Measurements from ENCODE around the gene IKZF4.
"Not testable (repeated sequence)": the region's sequence is repeated elsewhere in the genome, so short reads cannot be mapped to it uniquely, and the experiment has no call there.

The IKZF4 gene

DNA sequence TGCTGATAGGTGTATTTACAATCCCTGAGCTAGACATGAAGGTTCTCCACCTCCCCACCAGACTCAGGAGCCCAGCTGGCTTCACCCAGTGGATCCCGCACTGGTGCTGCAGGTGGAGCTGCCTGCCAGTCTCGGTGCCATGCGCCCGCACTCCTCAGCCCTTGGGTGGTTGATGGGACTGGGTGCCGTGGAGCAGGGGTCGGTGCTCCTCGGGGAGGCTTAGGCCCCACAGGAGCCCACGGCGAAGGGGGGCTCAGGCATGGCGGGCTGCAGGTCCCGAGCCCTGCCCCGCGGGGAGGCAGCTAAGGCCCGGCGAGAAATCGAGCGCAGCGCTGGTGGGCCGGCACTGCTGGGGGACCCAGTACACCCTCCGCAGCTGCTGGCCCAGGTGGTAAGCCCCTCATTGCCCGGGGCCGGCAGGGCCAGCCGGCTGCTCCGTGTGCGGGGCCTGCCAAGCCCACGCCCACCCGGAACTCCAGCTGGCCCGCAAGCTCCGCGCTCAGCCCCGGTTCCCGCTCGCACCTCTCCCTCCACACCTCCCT, 20.8 kb upstream of the IKZF4 start:
- DNase-seq = not testable (repeated sequence)

DNA sequence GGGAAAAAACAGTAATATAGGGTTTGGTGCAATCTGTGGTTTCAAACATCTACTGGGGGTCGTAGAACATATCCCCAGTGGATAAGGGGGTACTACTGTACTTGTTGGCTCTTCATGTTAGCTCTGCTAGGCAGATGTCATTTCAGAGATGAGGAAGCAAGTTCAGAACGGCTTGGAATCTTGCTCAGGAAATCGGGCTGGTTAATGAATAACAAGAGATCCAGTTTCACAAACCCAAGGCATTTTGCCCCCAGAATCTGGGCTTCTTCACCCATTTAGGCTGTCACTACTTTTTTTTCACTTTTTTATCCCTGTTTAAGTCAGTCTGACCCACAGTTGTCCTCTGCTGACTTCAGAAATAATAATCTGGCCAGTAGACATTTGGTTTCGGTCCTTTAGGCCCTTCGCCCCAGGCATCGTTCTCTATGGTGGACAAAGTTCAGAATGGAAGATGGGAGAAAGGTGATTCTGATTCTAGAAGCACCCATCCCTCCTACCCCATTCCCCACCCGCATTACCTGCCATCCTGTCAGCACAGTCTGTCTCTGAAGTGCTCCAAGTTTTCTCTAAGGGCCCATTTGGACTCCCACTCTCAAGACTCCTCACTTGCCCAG, 19.2 kb upstream of the IKZF4 start:
- DNase-seq = no peak

DNA sequence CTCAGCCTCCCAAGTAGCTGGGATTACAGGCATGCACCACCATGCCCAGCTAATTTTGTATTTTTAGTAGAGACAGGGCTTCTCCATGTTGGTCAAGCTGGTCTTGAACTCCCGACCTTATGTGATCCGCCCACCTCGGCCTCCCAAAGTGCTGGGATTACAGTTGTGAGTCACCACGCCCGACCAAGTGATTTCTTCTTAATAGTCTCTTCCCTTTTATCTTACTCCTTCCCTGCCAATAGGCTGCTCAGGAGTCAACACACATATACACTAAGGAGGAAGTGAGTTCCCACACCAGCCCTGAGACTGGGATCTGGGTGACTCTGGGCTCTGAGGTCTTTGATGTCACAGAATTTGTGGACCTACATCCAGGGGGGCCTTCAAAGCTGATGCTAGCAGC, 17.5 kb upstream of the IKZF4 start:
- DNase-seq = not testable (repeated sequence)

DNA sequence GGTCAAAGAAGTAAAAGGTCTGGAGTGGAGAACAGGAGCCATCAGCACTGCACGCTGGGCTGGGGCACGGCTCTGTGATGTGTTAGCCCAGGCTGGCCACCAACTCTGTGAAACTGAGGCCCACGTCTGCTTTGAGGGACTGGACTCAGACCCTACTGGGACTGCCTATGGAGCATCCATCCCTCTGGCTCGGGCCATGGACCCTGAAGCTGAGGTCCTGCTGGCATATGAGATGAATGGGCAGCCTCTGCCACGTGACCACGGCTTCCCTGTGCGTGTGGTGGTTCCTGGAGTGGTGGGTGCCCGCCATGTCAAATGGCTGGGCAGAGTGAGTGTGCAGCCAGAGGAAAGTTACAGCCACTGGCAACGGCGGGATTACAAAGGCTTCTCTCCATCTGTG, 16.6 kb upstream of the IKZF4 start:
- DNase-seq = no peak

DNA sequence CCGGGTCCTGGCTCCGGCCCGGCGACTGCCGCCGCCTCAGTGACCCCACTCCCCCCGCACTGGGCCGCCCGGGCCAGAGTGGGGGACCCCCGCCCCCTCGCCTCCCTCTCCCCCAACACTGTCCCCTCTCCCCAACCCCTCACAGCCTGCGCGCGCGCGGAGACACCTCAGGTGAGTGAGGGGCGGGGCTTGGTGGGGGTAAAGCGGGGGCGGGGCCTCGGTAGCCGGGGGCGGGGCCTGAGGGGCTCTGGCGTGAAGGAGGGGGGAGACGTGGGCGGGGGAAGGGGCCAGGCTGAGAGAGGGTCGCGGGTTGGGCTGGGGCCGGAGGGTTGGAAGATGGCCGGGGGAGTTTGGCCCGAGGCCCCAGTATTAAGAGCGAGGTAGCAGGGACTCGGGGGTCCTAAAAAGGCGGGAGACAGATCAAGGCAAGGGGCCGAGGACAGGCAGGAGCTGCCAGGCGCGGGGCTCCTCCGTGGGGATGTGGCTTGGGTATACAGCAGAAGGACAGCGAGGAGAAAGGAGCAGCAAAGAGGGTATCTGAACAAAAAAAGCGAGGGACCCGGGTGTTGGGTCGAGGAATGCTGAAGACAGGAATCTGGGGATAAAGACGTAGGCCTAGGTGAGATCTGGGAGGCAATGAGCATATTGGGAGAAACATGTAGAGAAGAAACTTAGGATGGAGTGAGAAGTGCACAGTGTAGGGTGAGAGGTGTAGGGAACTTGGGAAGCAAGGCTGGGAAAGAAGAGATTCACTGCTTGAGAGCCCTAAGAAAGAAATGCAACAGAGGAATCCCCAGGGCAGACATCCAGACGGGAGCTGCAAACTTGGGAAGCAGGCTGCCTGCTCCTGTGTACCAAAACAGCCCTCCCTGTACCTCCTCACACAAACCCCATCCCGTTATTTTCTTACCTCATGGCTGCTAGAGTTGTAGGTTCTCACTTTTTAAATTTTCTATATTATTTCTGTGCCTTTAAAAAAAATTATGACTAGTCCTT, 13.0 kb upstream of the IKZF4 start:
- DNase-seq = peak; percentile 39

DNA sequence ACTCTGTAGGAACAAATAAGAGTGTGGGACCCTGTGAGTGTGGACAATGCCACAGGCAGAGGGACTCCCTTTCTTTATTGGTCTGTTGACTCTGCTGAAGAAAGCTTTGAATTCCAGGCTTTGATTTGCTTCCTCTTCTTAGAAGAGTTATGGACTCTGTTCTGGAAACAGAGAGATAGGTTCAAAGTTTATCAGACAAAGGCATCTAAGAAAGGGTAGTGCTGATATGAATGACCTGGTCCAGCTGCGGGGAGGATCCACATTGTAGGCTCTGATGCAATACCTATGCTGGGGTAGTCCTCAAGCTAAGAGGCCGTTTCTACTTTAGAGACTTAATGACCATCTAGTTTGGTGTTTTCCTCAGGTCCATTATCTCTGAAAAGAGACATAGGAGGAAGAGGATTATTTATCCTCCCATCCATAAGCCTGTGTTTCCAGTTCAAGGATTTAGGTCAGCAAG, 10.7 kb upstream of the IKZF4 start:
- no peak for DNase-seq

DNA sequence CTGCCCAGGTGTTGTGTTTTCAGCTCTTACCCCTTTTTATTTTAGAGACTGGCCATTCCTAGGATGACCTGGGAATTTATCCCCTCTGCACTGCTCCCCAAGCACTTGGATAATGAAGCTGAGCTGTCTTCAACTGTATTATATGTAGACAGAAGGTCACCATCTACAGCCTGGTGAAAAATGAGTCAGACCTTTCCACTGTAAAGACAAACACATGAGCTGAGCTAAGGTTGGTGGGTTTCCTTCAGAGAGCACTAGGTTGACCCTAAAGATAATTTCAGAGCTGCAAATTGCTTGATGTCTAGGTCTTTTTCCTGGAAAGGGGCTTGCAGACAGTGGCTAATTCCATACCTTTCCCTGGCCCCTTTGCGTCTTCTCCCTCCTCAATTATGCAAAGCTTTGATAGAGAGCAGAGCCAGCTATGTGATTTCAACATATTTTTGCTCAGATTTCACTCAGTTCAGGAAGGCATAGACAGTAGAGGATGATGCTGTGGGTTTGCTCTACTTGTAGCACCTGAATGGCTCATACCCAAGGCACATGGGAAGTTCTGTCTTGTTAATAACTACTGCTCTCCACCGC, 9.2 kb upstream of the IKZF4 start:
- no peak for DNase-seq

DNA sequence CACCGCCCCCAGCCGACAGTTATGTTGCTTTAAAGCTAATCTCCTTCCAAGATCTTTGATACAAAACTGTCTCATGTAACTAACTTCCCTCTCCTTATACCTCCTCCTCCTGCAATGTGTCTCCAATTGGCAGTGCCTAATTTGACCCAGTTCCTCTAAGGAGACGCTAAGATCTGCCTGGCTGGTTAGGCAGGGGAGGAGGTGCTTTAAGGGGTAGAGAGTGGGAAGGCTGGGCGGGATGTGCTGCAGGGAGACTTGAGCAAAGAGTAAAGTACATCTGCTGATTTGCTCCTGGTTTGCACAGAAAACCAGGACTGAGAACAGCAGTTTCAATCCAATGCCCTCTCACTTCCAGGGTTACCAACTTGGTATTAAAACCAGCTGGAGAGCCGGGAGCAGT, 7.4 kb upstream of the IKZF4 start:
- no peak for DNase-seq

DNA sequence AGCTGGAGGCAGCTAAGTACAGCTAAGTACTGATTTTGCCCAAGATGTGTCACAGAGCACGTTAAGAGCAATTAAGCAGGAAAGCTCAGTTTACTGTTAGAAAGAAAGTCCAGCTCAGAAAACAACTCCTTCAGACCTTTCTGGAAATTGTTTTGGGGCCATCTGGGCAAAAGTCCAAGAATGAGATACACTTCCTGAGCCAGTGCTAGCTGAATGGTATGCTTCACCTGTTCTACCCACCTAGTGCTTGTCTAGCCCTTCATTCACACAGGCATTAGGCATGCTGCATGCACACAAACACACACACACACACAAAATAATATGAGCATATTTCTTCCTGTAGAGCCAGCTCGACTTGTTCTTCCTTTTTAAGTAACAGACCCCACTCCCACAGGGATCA, 6.6 kb upstream of the IKZF4 start:
- no peak for DNase-seq

DNA sequence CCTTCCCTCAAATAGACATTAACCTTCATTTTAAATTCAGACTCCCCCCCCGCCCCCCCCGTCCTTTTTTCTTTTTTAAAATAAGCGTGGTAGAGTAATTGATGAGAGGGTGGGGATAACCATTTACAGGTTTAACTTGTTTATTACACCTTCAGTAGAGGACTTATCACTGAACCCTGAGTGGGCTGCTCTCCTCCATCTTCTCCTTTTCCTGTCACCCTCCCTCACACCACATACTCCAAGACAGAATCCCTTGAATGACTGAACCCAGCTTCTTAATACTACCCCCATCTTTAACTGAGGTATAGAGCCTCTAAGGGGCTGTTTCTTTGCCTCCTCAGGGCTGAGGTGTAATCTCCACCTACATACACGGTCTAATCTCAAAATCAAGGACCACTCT, 3.7 kb upstream of the IKZF4 start:
- DNase-seq = no peak

DNA sequence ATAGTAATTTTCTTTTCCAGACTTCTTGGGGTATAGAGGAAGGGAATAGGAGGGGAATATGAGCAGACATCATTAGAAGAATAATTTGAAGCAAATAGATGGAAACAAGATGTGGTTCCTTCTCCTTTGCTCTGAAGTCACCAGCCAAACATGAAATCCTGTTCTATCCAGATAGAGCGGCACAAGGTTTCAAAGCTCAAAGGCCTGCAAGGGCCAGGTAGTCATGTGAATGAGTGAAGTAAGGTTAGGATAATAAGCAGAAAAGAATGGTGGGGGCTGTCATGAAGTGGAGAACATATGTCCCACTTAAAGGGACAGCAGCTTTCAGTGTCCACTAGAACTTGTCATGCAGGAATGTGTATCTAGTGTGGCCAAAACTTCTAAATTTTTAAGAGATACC, 2.5 kb upstream of the IKZF4 start:
- no peak for DNase-seq

DNA sequence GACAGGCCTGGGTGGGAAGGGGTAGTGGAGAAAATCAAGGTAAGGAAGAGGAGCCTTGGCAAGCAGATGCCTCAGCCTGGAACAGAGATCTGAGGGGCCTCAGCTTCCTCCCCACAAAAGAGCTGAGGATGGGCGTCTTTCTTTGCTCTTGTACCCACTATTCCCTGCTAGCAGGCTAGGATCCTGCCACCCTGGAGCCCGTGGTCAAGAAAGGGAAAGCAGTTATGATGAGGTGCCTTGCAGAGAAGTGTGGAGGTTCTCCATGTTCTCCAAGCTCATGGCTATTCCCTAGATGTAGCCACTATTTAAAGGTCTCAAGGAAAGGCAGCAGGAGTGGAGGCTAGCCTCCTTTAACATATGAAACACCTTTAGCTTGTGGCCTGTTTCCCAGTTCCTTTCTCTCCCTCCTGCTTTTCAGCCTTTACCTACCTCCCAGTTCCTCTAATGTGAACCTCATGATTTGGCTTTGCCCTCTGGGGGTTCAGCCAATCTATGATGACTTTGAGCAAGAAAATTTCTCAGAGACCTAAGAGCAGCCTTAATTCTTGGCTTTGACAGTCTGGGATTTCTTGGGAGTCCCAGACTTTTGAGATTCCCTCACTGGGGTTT, 1.1 kb downstream of the IKZF4 start:
- no peak for DNase-seq

DNA sequence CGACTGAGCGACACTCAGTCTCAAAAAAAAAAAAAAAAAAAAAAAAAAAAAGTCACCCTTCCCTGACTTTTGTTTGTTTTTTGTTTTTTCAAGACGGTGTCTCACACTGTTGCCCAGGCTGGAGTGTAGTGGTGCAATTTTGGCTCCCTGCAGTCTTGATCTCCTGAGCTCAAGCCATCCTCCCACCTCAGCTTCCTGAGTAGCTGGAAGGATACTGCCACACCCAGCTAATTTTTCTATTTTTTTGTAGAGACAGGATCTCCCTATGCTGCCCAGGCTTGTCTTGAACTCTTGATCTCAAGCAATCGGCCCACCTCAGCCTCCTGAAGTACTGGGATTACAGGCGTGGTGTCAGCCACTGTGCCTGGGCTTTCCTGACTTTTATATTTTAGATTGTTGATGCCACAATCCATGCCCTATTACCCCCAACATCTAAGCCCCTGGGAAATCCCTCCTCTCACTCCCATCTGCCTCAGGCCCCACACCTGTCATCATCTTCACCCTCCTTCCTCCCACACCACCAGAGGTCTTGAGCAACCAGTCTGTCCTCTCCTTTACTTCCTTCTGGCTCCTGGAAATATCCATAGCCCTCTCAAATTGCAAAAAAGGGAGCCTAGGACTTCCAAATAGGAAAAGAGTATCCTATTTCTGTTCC, 7.8 kb downstream of the IKZF4 start:
- no peak for DNase-seq

DNA sequence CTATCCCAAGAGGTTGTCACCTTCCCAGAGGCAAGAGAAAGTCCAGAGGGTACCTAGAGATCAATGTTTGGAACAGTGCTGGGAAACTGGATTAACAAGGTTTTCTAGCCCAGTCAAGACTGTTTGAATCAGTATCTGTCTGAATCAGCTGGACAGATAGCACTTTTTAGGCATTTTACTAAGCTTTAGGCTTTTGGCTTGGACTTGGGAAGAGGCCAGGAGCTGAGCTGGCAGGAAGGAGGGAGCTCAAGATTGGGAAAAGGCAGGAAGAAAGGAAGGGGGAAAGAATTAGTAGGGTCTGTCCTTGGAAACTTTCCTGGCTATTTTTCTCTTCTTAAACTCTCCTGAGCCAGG, 8.3 kb downstream of the IKZF4 start:
- DNase-seq = no peak

DNA sequence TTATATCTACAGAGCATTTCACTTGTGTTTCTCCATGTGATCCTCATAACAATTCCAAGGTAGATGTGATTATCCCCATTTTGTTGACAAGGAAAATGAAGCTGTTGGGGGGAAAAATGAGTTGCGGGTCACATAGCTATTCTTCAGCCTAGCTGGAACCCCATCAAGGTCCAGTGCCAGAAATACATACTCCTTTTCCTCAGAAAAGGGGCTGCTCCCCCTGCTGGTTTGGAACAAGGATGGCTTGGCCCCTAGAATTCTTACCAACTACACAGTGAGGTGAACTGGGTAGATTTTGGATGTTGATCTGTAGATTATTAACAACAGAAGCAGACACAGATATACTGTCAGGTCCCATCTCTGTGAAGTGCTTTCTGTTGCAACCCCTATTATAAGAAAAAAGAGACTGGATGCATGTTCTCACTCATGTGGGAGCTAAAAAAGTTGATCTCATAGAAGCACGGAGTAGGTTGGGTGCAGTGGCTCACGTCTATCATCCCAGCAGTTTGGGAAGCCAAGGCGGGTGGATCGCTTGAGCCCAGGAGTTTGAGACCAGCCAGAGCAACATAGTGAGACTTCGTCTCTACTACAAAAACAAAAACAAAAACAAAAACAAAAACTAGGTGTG, 8.9 kb downstream of the IKZF4 start:
- peak; percentile 5 for DNase-seq

DNA sequence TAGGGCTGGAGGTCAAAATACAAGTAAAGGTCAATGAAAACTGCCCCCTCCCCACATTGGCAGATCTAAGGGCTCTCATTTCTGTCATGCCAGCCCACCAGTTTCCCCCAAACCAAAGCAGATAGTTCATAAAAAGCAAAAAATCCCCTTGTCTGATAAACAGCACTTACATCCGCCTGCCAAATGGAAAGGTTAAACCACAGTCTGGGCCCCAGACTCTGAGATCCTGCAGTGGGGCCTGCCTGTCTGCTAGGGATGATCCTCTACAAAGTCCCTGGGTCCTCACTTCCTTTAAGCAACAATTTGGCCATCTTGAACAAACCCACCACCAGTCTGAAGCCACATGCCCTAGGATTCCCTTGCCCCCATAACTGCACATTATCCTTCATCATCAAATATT, 11.1 kb downstream of the IKZF4 start:
- DNase-seq = no peak

DNA sequence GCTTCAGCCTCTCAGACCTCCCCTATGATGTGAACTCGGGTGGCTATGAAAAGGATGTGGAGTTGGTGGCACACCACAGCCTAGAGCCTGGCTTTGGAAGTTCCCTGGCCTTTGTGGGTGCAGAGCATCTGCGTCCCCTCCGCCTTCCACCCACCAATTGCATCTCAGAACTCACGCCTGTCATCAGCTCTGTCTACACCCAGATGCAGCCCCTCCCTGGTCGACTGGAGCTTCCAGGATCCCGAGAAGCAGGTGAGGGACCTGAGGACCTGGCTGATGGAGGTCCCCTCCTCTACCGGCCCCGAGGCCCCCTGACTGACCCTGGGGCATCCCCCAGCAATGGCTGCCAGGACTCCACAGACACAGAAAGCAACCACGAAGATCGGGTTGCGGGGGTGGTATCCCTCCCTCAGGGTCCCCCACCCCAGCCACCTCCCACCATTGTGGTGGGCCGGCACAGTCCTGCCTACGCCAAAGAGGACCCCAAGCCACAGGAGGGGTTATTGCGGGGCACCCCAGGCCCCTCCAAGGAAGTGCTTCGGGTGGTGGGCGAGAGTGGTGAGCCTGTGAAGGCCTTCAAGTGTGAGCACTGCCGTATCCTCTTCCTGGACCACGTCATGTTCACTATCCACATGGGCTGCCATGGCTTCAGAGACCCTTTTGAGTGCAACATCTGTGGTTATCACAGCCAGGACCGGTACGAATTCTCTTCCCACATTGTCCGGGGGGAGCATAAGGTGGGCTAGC, 13.9 kb downstream of the IKZF4 start:
- no peak for DNase-seq

DNA sequence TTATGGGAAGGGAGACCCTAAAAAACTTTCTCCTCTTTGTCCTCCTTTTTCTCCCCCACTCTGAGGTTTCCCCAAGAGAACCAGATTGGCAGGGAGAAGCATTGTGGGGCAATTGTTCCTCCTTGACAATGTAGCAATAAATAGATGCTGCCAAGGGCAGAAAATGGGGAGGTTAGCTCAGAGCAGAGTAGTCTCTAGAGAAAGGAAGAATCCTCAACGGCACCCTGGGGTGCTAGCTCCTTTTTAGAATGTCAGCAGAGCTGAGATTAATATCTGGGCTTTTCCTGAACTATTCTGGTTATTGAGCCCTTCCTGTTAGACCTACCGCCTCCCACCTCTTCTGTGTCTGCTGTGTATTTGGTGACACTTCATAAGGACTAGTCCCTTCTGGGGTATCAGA, 16.3 kb downstream of the IKZF4 start:
- no peak for DNase-seq

DNA sequence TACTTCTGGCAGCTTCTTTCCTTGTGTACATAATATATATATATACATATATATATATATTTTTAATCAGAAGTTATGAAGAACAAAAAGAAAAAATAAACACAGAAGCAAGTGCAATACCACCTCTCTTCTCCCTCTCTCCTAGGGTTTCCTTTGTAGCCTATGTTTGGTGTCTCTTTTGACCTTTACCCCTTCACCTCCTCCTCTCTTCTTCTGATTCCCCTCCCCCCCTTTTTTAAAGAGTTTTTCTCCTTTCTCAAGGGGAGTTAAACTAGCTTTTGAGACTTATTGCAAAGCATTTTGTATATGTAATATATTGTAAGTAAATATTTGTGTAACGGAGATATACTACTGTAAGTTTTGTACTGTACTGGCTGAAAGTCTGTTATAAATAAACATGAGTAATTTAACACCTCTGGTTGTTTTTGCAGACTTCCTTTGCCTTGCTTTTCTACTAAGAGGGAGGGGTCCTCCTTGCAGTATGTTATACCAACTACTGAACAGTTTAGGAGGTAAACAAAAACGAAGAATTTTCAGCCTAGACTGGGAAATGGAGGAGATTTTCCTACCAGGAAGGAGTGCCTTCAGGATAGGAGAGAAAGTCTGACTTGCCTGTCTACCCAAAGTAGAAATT, 17.3 kb downstream of the IKZF4 start:
- DNase-seq = no peak

DNA sequence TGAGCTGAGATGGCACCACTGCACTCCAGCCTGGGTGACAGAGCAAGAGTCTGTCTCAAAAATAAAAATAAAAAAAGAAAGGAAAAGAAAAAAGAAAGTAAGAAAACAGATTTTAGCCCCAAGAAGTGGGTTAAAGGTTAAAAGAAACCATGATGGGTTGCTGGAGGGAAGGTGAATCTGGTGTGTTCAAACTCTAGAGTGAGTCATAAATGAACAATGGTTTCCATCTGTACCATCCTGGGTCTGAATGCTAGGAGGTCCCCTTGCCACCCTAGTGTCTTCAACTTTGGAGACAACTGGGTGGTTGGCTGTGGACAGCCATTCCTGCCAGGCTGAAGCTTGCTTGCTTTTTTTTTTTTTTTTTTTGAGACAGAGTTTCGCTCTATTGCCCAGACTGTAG, 19.3 kb downstream of the IKZF4 start:
- DNase-seq = no peak

DNA sequence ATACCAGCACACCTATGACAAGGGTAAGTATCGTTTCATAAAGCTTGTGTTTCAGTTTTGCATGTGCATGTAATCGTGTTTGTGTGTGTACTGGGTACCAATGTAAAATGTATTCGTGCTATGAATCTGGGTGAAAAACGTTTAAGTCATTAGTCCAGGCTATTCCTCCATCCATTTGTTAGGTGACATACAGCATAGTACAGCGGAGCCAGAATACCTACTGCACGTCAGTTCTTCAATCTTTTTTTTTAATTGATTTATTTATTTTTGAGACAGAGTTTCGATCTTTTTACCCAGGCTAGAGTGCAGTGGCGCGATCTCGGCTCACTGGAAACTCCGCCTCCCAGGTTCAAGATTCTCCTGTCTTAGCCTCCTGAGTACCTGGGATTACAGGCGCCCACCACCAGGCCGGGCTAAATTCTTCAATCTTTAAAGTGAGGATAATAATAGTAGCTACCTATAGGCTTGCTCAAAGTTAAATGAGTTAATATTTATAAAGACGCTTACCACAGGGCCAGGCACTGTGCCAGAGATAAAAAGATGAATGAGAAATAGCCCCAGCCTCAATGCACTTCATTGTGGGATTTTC, 20.2 kb downstream of the IKZF4 start:
- DNase-seq = peak; percentile 48

All from NCI-H2227 treated with DMSO at 0.1 percent for 48 hours (cell line).